Activated CD4-positive, alpha-beta T cell treated with anti-CD3 and anti-CD28 coated beads for 36 hours (primary cell): ENCODE results near the gene TNK1. TPM values are rescaled to one million over a fixed set of nuclear protein-coding genes. Genes with fewer than 3 reads are reported as not detected.

Experiments
- ATAC-seq: fragments of 200-7000 bp; cut with Tn5 transposase; one replicate; pipeline ENCODE4 v1.10.0; 2021; ENCODE audit warnings: mild to moderate bottlenecking, moderate library complexity
- CTCF ChIA-PET: fragments of 350-600 bp; sonication (Branson Sonifier 250); formaldehyde crosslinking; loops from one replicate; lab custom pipeline; 2021; ENCODE audit warnings: antibody characterized with exemption; lab: Charles Lee
- POLR2A ChIA-PET: fragments of 350-600 bp; sonication (Branson Sonifier 250); formaldehyde crosslinking; loops from one replicate; lab custom pipeline; 2021; ENCODE audit warnings: antibody characterized with exemption, inconsistent platforms; lab: Charles Lee
- DNase-seq: peaks from one replicate; pipeline ENCODE4 v3.0.0-alpha.2; 2020
- H3K27ac Mint-ChIP-seq: one replicate; pipeline ENCODE4 v1.8.0; 2021; ENCODE audit warnings: mixed read lengths
- H3K27me3 Mint-ChIP-seq: one replicate; pipeline ENCODE4 v1.8.0; 2021; ENCODE audit warnings: mixed read lengths
- H3K36me3 Mint-ChIP-seq: one replicate; pipeline ENCODE4 v1.8.0; 2021; ENCODE audit warnings: low read depth, mixed read lengths
- H3K4me1 Mint-ChIP-seq: one replicate; pipeline ENCODE4 v1.8.0; 2021; ENCODE audit warnings: mixed read lengths
- H3K4me3 Mint-ChIP-seq: one replicate; pipeline ENCODE4 v1.8.0; 2021; ENCODE audit warnings: mild to moderate bottlenecking, moderate library complexity, mixed read lengths
- H3K9me3 Mint-ChIP-seq: one replicate; pipeline ENCODE4 v1.8.0; 2021; ENCODE audit warnings: low read depth, mixed read lengths
- intact Hi-C, 2 experiments: fragments of 100-400 bp; cut with DNase I in 1 of 2; cut with micrococcal nuclease in 1 of 2; formaldehyde crosslinking; loops; one replicate each; pipeline versions ENCODE4 v1.14.2 to v1.15.1; 2022 to 2024; cut with DNase I, micrococcal nuclease
- total RNA-seq, 2 experiments: library from RNA; stranded (reverse); gene quantifications; one replicate each; pipeline ENCODE4 v1.2.3, GENCODE V29; 2021

The TNK1 gene
- total RNA-seq, 2 experiments from 2014 or later: 4.8 to 6.9 TPM

DNA sequence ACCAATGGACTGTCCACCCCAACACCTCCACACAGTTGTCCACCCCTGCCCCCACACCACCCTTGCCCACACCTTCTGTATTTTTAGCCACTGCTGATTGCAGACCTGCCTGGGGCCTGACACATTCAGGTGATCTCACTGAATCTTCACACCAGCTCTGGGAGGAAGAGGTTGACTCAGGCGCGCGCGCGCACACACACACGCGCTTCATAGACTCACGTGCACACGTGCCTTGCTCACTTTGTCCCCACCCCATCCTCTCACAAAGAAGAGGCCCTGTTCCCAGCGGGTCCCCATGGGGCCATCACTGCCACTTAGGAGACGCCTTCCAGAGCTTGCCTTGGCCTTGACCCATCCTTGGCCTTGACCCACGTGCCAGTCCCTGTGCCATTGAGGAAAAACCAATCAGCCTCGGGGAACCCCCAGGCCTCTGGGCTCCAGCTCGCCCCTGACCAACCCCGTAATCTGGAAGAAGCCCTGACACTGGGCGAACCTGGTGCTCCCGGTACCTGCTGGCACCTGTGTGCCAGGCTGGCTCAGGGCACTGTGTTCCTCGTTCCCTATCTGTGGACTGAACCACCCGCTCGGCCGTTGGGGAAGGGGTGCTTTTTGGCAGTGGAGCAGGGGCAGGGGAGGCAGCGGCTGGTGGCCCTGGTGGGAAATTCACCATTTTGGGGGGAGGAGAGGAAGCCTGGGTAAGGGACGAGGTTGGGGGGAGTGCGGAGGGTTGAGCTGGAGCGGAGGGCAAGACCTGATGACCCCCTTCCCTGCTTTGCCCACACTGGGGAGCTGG lies 29.9 kb downstream of the TNK1 start:
- POLR2A ChIA-PET: no interaction called here
- Mint-ChIP-seq H3K4me3 (no peak overlapping the region), H3K9me3 (no peaks in the 10 kb centered on the region), H3K27me3 (no peaks in the 10 kb centered on the region), H3K27ac (no peak overlapping the region), H3K4me1 (peaks cover 7% of the 10 kb centered on the region), H3K36me3 (no peaks in the 10 kb centered on the region)
- DNase-seq (peak; percentile 26), ATAC-seq (no peak)
- intact Hi-C loops: no loop called here
- CTCF ChIA-PET: no interaction called here

DNA sequence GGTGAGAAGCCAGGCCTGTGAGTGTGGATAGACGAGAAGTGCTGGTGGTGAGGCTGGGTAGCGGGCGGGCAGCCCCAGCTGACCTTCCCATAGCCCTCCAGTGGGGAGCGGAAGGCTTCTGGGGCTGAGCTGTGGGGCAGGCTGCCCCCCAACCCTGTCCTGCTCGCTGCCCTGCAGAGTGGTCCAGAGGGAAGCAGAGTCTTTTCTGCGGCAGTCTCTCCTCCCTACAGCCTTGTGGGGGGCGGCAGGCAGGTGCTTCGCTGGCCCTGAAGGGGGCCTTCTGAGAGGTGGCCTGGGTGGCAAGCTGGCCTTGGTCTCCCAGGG lies 30.5 kb downstream of the TNK1 start:
- Mint-ChIP-seq H3K4me1 (peaks cover 5% of the 10 kb centered on the region), H3K4me3 (no peak overlapping the region), H3K27me3 (no peaks in the 10 kb centered on the region), H3K27ac (no peak overlapping the region), H3K36me3 (no peaks in the 10 kb centered on the region), H3K9me3 (no peaks in the 10 kb centered on the region)
- DNase-seq: no peak
- POLR2A ChIA-PET: no interaction called here
- intact Hi-C loops: no loop called here
- ATAC-seq: no peak
- CTCF ChIA-PET: no interaction called here

DNA sequence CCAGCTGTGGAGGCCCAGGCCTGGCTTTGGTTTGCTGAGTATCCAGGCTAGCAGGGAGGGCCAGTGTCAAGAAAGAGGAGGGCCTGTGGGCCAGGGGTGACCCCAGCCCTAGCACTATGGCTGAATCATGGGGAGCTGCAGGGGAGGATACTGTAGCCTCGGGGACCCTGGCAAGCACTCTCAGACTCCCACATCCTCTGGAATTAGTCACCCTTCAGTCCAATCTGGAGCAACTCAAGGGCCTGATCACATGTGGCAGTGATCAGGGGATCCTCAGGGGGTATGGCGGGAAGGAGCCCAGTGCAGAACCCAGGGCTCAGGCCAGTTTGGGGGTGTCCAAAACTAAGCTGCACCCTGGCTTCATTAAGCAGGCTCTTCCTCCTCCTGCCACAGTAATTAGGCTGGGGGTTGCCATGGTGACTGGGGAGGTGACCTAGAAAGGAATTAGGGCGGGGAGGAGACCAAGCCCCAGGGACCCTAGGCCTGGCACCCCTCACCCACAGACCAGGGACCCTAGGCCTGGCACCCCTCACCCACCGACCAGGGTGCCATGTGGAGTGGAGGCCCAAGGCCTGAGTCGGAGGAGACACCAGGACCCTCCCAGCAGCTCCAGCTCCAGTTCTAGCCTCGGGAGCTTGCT lies 32.6 kb downstream of the TNK1 start:
- CTCF ChIA-PET: interaction anchor here (0.5 to 0.9 kb wide), 2 partner anchors 10 to 12 kb away, joined by 3 to 4 read pairs; partner anchors contain the start of gene SPEM2
- DNase-seq (no peak), ATAC-seq (peak; percentile 16)
- intact Hi-C loops: no loop called here
- Mint-ChIP-seq H3K9me3 (no peaks in the 10 kb centered on the region), H3K4me1 (no peaks in the 10 kb centered on the region), H3K27me3 (no peaks in the 10 kb centered on the region), H3K27ac (no peak overlapping the region), H3K36me3 (no peaks in the 10 kb centered on the region), H3K4me3 (no peak overlapping the region)
- POLR2A ChIA-PET: no interaction called here

DNA sequence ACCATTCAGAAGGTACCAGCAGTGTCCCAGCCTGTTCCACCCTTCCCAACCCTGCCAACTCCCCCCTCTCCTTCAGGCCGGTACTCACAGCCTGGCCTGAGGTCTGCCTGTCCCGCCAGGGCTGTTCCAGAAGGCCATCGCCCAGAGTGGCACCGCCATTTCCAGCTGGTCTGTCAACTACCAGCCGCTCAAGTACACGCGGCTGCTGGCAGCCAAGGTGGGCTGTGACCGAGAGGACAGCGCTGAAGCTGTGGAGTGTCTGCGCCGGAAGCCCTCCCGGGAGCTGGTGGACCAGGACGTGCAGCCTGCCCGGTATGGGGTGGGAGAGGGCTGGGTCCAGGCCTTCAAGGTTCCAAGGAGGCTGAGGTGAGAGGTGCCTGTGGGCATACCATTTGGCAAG lies 33.9 kb downstream of the TNK1 start:
- intact Hi-C loops: no loop called here
- H3K4me3 Mint-ChIP-seq: no peak overlapping the region
- no peaks in the 10 kb centered on the region for H3K4me1 Mint-ChIP-seq
- POLR2A ChIA-PET: no interaction called here
- ATAC-seq (no peak), DNase-seq (no peak)
- H3K36me3 Mint-ChIP-seq: no peaks in the 10 kb centered on the region
- no peaks in the 10 kb centered on the region for H3K27me3 Mint-ChIP-seq
- no peak overlapping the region for H3K27ac Mint-ChIP-seq
- H3K9me3 Mint-ChIP-seq: no peaks in the 10 kb centered on the region
- CTCF ChIA-PET: interaction anchor here (0.6 kb wide), 1 partner anchor 226 kb away, joined by 6 read pairs; no protein-coding TSS in a partner anchor

DNA sequence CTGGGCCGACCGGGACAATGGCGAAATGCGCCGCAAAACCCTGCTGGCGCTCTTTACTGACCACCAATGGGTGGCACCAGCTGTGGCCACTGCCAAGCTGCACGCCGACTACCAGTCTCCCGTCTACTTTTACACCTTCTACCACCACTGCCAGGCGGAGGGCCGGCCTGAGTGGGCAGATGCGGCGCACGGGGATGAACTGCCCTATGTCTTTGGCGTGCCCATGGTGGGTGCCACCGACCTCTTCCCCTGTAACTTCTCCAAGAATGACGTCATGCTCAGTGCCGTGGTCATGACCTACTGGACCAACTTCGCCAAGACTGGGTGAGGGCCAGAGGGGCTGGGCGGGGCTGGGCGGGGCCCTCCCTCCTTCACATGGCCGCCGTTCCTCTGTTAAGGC lies 34.9 kb downstream of the TNK1 start:
- Mint-ChIP-seq H3K36me3 (no peaks in the 10 kb centered on the region), H3K4me3 (no peak overlapping the region), H3K27ac (no peak overlapping the region), H3K27me3 (no peaks in the 10 kb centered on the region), H3K4me1 (no peaks in the 10 kb centered on the region), H3K9me3 (no peaks in the 10 kb centered on the region)
- no peak for ATAC-seq
- intact Hi-C loops: no loop called here
- CTCF ChIA-PET: no interaction called here
- no peak for DNase-seq
- POLR2A ChIA-PET: no interaction called here

DNA sequence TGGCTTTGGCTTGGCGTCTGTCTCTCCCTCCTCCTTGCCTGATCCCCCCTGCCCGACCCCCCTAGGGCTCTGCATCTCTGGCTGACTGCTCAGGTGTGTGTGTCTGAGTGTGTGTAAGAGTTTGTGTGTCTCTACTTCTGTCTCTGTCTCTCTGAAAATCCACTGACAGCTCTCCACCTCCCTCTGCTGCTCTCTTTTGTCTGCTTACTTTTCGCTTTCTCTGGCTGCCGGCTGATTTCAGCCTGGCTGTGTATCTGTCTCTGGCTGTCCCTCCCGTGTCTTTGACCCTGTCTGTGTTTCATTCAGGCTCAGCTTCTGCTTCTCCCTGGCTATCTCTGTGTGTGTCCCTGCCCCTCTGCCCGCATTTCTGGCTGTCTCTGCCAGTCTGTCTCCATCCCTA lies 35.4 kb downstream of the TNK1 start:
- intact Hi-C loops: no loop called here
- ChIA-PET CTCF (no interaction called here), POLR2A (no interaction called here)

DNA sequence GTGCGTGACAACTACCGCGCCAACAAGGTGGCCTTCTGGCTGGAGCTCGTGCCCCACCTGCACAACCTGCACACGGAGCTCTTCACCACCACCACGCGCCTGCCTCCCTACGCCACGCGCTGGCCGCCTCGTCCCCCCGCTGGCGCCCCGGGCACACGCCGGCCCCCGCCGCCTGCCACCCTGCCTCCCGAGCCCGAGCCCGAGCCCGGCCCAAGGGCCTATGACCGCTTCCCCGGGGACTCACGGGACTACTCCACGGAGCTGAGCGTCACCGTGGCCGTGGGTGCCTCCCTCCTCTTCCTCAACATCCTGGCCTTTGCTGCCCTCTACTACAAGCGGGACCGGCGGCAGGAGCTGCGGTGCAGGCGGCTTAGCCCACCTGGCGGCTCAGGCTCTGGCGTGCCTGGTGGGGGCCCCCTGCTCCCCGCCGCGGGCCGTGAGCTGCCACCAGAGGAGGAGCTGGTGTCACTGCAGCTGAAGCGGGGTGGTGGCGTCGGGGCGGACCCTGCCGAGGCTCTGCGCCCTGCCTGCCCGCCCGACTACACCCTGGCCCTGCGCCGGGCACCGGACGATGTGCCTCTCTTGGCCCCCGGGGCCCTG lies 36.3 kb downstream of the TNK1 start:
- H3K27me3 Mint-ChIP-seq: no peaks in the 10 kb centered on the region

More for the DNA sequence above, 35.4 kb downstream of the TNK1 start:
- DNase-seq: no peak
- no peaks in the 10 kb centered on the region for H3K27me3 Mint-ChIP-seq
- no peaks in the 10 kb centered on the region for H3K4me1 Mint-ChIP-seq
- H3K4me3 Mint-ChIP-seq: no peak overlapping the region
- H3K36me3 Mint-ChIP-seq: no peaks in the 10 kb centered on the region
- no peaks in the 10 kb centered on the region for H3K9me3 Mint-ChIP-seq
- H3K27ac Mint-ChIP-seq: no peak overlapping the region
- no peak for ATAC-seq

DNA sequence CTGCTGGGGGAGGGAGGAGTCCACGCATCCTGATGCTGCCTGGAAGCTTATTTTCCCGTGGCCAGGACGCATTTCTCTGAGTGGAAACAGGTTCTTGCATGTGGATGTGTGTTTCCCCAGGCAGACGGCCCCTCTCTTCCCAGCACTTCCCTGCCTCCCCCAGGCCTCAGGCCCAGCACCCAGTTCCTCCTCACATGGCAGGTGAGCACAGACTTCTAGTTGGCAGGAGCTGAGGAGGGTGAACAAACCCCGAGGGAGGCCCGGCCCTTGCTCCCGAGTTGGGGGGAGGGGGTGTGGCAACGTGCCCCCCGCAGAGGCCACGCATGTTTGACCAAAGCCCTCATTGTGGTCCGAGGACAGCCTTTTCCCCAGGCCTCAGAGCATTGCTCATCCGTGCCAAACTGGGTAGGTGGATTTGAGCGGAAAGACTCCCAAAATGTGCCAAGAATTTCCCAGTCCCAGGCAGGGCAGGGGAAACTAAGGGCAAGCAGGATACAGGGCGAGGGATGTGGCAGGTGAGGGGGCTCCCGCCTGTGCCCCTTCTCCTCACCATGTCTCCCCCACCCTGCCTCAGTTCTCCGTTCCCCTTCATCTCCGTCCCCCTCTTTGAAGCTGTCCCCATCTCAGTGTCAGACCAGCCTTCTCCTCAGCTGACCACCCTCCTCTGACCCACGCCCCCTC lies 37.7 kb downstream of the TNK1 start:
- Mint-ChIP-seq H3K27me3 (no peaks in the 10 kb centered on the region), H3K4me3 (no peak overlapping the region), H3K9me3 (no peaks in the 10 kb centered on the region), H3K27ac (no peak overlapping the region), H3K4me1 (no peaks in the 10 kb centered on the region), H3K36me3 (no peaks in the 10 kb centered on the region)
- intact Hi-C loops: no loop called here
- ChIA-PET CTCF (no interaction called here), POLR2A (no interaction called here)
- no peak for DNase-seq
- no peak for ATAC-seq

More for the DNA sequence above, 36.3 kb downstream of the TNK1 start:
- ATAC-seq: no peak
- intact Hi-C loops: no loop called here
- H3K9me3 Mint-ChIP-seq: no peaks in the 10 kb centered on the region
- ChIA-PET CTCF (no interaction called here), POLR2A (no interaction called here)
- no peak for DNase-seq
- no peaks in the 10 kb centered on the region for H3K4me1 Mint-ChIP-seq
- no peak overlapping the region for H3K4me3 Mint-ChIP-seq
- H3K36me3 Mint-ChIP-seq: no peaks in the 10 kb centered on the region
- H3K27ac Mint-ChIP-seq: no peak overlapping the region

DNA sequence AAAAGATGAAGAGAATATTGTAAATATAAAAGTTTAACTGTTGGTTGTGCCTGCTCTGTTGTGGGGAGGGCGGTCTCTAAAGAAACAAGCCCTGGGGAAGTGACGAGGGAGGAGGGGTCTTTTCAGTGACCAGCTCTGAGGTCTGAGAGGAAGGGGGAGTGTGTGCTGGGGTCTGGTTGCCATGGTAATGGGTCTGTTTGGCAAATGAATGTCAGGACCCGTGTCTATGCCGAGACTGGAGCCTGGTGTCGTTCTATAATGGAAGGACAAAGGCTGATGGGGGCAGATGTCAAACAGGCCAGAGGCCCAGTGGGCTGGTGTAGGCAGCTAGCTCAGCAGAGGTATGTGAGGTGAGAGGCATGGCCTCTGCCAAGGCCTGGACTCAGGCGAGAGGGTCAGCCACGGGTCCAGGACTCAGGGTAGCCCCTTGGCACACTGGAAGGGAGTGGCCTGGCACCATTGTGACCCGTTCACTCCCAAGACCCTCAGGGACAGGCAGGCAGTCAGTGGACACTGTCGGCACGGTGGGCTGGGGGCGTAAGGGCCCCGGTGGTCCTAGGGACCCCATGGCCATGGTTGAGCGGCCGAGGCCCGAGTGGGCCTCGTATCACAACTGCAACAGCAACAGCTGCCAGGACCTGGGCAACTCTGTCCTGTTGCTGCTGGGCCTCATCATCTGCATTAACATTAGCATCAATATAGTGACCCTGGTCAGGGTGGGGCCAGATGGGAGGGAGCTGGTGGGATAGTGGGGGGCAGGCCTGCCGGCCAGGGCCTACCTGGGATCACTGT lies 39.1 kb downstream of the TNK1 start, which contains the start of gene SPEM1:
TSS of gene SPEM1 (plus strand) at position 506 of the 792 bp plus-strand sequence. CDS start at position 567, 61 bp downstream.
- Mint-ChIP-seq H3K36me3 (no peaks in the 10 kb centered on the region), H3K4me1 (no peaks in the 10 kb centered on the region), H3K4me3 (no peak within 1 kb of the TSS), H3K27me3 (no peaks in the 10 kb centered on the region), H3K9me3 (no peaks in the 10 kb centered on the region), H3K27ac (no peak within 1 kb of the TSS)
- intact Hi-C loops: no loop called here
- CTCF ChIA-PET: interaction anchor here (1.2 kb wide), 1 partner anchor 141 kb away, joined by 3 read pairs; no protein-coding TSS in a partner anchor
- POLR2A ChIA-PET: no interaction called here
- no peak for DNase-seq
- no peak for ATAC-seq

DNA sequence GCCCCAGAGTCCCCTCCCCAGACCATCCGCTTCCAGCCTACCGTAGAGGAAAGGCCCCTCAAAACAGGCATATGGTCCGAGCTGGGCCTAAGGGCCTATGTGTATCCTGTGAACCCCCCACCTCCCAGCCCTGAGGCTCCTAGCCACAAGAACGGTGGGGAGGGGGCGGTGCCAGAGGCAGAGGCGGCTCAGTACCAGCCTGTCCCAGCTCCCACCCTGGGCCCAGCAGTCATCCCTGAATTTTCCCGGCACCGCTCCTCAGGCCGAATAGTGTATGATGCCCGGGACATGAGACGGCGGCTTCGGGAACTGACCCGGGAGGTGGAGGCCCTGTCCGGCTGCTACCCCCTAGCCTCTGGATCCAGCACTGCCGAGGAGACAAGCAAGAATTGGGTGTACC lies 40.3 kb downstream of the TNK1 start:
- POLR2A ChIA-PET: no interaction called here

DNA sequence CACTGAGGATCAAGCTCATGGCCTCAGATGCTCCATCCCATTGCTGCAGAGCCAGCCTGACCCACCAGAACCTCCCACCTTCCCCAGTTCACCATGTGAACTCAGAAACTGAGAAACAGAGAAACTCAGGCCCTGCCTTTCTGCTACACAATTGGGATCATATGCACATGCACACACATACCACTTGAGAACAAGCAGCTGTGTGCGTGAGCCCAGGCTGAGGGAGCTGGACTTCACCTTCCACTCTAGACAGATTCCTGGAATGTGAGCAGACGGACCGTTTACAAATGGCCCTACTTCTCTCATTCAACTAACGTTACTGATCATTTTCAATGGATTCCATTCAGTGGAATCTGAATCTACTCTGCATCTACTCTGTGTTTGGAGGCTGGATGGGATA lies 42.8 kb downstream of the TNK1 start:
- no peaks in the 10 kb centered on the region for H3K9me3 Mint-ChIP-seq
- H3K27me3 Mint-ChIP-seq: no peaks in the 10 kb centered on the region
- CTCF ChIA-PET: interaction anchor here (0.6 to 0.7 kb wide), 2 partner anchors 10 to 219 kb away, joined by 3 read pairs; no protein-coding TSS in a partner anchor
- POLR2A ChIA-PET: interaction anchor here (0.6 kb wide), 1 partner anchor 263 kb away, joined by 3 read pairs; the partner anchor contains the start of gene TP53
- ATAC-seq (no peak), DNase-seq (no peak)
- intact Hi-C loops: no loop called here
- H3K27ac Mint-ChIP-seq: no peak overlapping the region
- H3K36me3 Mint-ChIP-seq: no peaks in the 10 kb centered on the region
- H3K4me1 Mint-ChIP-seq: no peaks in the 10 kb centered on the region
- H3K4me3 Mint-ChIP-seq: no peak overlapping the region

More for the DNA sequence above, 40.3 kb downstream of the TNK1 start:
- Mint-ChIP-seq H3K4me3 (no peak overlapping the region), H3K4me1 (no peaks in the 10 kb centered on the region), H3K9me3 (no peaks in the 10 kb centered on the region), H3K36me3 (no peaks in the 10 kb centered on the region), H3K27me3 (no peaks in the 10 kb centered on the region), H3K27ac (no peak overlapping the region)
- ATAC-seq: no peak
- intact Hi-C loops: no loop called here
- CTCF ChIA-PET: no interaction called here
- DNase-seq: no peak
